ENCODE data around the gene SEC63.

Gene SEC63

DNA sequence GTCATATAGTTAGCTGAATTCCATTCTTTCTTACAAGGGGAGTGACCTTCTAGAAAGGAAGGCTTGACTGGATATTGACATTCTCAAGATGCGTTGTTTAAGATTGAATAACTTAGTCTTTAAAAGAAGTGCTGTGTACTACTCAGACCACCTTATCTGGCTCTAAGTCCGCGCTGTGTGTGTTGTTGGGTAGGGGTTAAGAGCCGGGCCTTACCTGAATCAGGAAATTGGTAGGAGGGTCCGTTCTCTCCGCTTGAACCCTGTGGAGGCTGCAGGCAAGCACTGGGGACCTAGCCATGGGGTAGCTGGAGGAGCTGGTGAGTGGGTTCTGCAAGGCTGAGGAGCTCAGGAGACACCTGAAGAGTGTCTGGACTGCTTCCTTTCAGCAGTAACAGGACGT is 124.9 kb downstream of the SEC63 start:
- no peak for DNase-seq (ENCODE audit: low read depth)
- no peak overlapping the region for H3K4me3 ChIP-seq (ENCODE audit: low read depth, low read length)
- TF ChIP-seq, protein P1, sequence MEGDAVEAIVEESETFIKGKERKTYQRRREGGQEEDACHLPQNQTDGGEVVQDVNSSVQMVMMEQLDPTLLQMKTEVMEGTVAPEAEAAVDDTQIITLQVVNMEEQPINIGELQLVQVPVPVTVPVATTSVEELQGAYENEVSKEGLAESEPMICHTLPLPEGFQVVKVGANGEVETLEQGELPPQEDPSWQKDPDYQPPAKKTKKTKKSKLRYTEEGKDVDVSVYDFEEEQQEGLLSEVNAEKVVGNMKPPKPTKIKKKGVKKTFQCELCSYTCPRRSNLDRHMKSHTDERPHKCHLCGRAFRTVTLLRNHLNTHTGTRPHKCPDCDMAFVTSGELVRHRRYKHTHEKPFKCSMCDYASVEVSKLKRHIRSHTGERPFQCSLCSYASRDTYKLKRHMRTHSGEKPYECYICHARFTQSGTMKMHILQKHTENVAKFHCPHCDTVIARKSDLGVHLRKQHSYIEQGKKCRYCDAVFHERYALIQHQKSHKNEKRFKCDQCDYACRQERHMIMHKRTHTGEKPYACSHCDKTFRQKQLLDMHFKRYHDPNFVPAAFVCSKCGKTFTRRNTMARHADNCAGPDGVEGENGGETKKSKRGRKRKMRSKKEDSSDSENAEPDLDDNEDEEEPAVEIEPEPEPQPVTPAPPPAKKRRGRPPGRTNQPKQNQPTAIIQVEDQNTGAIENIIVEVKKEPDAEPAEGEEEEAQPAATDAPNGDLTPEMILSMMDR (conservative IDR thresholded peaks at IDR 0.05; ENCODE audit: low read depth, low read length) = no peak

DNA sequence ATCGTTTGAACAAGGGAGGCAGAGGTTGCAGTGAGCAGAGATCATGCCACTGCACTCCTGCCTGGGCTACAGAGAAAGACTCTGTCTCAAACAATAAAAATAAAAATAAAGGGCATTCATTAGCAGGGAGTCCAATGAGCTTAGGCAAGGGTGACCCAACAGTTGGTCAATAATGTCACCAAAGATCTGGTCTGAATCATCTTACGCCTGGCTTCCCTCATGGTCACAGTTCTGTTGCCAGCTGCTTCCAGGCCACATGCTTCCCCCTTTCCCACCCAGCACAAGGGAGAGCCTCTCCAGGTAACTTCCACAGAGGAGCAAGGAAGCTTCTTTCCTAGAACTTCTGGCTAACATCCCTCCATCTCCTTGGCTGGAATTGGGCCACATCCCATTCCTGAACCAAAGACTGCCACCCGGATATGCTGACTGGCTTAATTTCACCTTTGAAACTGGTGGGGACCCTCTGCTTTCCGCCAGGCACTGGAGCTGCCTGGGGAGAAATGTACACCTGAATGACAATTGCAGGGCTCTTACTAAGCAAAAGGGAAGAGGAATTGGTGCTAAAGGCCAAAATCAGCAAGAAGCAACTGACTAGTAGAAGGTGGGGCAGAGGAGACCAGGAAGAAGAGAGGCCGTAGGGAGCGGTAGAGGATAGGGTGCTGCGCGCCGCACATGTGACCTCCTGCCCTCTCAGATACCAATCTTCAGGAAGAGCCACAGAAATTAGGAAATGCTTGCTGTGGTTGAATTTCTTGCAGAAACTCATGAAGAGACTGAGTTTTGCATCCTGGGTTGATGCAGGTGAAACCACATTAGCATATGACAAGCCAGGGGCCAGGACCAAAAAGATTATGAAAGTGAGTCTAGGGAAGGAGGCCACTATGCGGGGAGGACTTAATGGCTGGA is 125.6 kb downstream of the SEC63 start:
- DNase-seq (ENCODE audit: low read depth) = no peak
- no peak overlapping the region for H3K4me3 ChIP-seq (ENCODE audit: low read depth, low read length)

DNA sequence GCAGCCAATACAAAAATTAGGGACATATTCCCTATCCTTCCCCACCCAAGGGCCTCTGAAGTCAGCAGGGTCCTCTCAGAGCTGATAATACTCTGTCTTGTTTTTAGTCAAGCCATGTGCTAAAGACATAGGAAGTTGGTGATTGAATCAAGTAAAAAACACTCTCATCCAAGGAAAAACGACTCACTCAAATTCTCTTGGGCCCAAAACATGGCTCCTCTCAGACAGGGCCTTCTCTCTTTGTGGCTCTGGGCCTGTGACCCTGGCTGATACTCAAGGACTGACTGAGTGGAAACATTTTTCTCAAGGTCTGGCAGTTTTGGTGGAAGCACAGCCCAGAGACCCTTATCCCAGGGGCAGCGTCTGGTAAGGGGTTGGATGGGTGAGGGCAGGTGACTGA is 127.9 kb downstream of the SEC63 start:
- TF ChIP-seq, protein P1 (conservative IDR thresholded peaks at IDR 0.05; ENCODE audit: low read depth, low read length) = no peak
- no peak for DNase-seq (ENCODE audit: low read depth)
- H3K4me3 ChIP-seq (ENCODE audit: low read depth, low read length) = no peak overlapping the region

More for the DNA sequence above, 125.6 kb downstream of the SEC63 start:
- TF ChIP-seq, protein P1 (conservative IDR thresholded peaks at IDR 0.05; ENCODE audit: low read depth, low read length) = no peak

DNA sequence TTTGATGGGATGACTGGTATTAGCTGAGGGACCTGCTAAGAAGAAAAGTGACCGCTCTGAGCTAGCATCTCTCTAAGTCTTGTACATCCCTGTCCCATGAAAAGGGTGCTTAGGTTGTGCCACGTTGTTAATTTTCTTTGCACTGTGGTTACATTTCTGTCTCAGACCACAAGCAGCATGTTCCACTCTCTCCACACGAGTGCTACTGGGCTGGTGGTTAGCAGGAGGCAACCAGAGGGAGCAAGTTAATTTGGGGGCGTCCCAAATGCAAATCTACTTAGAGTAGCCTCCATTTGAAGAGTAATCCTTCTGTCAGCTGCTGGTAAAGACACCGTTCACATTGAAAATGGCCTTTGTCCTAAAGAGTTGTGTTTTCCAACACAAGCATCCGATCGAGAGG is 130.5 kb downstream of the SEC63 start:
- TF ChIP-seq, protein P1 (conservative IDR thresholded peaks at IDR 0.05; ENCODE audit: low read depth, low read length) = no peak
- DNase-seq (ENCODE audit: low read depth) = no peak
- H3K4me3 ChIP-seq (ENCODE audit: low read depth, low read length) = no peak overlapping the region

DNA sequence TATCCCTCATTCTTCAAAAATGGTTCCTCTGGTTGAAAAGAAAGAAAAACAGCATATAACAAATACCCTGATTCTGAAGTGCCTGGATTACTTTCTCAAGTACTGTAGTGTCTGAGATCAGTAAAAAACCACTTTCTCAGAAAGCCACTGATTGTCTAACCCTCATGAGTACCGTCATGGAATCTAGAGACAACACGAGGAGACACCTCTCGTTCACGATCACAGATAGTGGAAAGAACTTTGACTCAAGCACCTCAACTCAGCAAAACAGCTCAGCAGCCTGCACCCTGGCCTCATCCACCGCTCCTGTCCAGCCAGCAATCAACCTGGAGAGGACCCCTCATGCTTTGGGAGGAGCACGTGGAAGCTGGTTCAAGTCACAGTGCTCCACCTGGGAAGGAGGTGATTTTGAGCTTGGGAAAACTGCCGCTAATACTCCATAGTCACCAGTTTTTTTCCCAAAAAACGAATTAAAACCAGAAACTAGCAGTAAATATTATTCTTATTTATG is 134.9 kb downstream of the SEC63 start:
- TF ChIP-seq, protein P1 (conservative IDR thresholded peaks at IDR 0.05; ENCODE audit: low read depth, low read length) = no peak
- H3K4me3 ChIP-seq (ENCODE audit: low read depth, low read length) = no peak overlapping the region
- no peak for DNase-seq (ENCODE audit: low read depth)

DNA sequence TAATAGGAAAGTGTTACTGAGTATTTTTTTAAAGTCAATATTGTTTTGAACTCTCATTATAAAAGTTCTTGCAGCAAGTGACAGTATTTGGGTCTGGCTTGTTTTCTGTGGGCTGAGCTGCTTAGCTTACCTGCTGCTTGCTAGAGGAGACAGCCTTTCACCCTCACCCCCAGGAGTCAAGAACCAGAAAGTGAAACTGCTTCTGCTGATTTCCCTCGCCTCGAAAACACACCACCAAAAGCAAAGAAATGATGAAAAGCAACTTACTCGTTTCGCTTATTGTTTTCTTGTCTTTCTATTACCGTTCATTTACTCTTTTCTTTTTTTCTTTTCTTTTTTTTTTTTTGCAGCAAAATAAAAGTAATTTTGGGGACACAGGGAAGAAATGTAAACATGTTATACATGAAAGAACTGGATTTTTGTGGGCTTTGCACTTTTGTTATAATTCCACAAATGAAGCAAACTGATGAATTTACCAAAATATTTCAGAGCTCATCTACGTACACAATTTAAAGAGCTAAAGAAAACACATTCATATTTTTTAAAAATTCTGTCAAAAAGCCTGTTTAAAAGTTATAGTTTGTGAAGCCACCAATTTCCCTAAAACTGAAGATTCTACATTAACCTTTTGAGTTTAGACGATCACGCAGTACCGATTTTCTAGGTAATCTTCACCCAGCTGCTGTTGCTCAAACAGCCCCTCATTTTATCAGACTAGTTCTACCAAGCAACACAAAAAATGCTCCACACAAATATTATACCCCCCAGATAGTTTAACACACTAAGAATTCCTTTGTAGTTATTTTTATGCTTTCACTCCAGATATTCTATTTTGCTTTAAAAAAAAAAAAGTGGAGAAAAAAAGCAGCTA is 135.6 kb downstream of the SEC63 start:
- H3K4me3 ChIP-seq (ENCODE audit: low read depth, low read length) = no peak overlapping the region
- DNase-seq (ENCODE audit: low read depth) = peak; percentile 16
- TF ChIP-seq, protein P1 (conservative IDR thresholded peaks at IDR 0.05; ENCODE audit: low read depth, low read length) = no peak
